Activated CD8-positive, alpha-beta T cell treated with anti-CD3 and anti-CD28 coated beads, Interleukin-2, amount 10 ng/mL, durations not matched to agents 7 days and 5 days (primary cell): ENCODE measurements around the gene DCAF4. TPM values are rescaled to one million over a fixed set of nuclear protein-coding genes. Genes with fewer than 3 reads are reported as not detected.

Source experiments
- ATAC-seq: fragments of 150-1000 bp; cut with Tn5 transposase; one replicate; pipeline ENCODE4 v1.10.0; 2021; ENCODE audit warnings: moderate library complexity
- CTCF ChIA-PET: fragments of 350-600 bp; sonication (Branson Sonifier 250); formaldehyde crosslinking; loops from one replicate; lab custom pipeline; 2021; ENCODE audit warnings: antibody characterized with exemption; lab: Charles Lee
- POLR2A ChIA-PET: fragments of 350-600 bp; sonication (Branson Sonifier 250); formaldehyde crosslinking; loops from one replicate; lab custom pipeline; 2021; ENCODE audit warnings: antibody characterized with exemption; lab: Charles Lee
- DNase-seq: peaks from one replicate; pipeline ENCODE4 v3.0.0-alpha.2; 2020
- H3K27ac Mint-ChIP-seq: one replicate; pipeline ENCODE4 v1.8.0; 2021; ENCODE audit warnings: mild to moderate bottlenecking, mixed read lengths
- H3K27me3 Mint-ChIP-seq: one replicate; pipeline ENCODE4 v1.8.0; 2021; ENCODE audit warnings: low read depth, mixed read lengths
- H3K36me3 Mint-ChIP-seq: one replicate; pipeline ENCODE4 v1.8.0; 2021; ENCODE audit warnings: low read depth, mixed read lengths
- H3K4me1 Mint-ChIP-seq: one replicate; pipeline ENCODE4 v1.8.0; 2021; ENCODE audit warnings: low read depth, mixed read lengths
- H3K4me3 Mint-ChIP-seq: one replicate; pipeline ENCODE4 v1.8.0; 2021; ENCODE audit warnings: mild to moderate bottlenecking, mixed read lengths
- H3K9me3 Mint-ChIP-seq: one replicate; pipeline ENCODE4 v1.8.0; 2022; ENCODE audit warnings: mixed read lengths; ENCODE audit not compliant: insufficient read depth
- total RNA-seq, 2 experiments: library from RNA; stranded (reverse); gene quantifications; one replicate each; pipeline ENCODE4 v1.2.3, GENCODE V29; 2021

DCAF4 gene
- total RNA-seq, 2 experiments from 2014 or later: 17.5 to 18.1 TPM

GRCh38 chr14:72884386-72884785 lies 41.9 kb upstream of the DCAF4 start:
- ChIA-PET POLR2A (interaction anchor here (0.8 kb wide), 1 partner anchor 14 kb away, joined by 3 read pairs; no protein-coding TSS in a partner anchor), CTCF (interaction anchor here (1.3 to 1.7 kb wide), 4 partner anchors 10 to 370 kb away, joined by 3 to 11 read pairs (median 4); partner anchors contain the start of gene DPF3)
- DNase-seq (no peak), ATAC-seq (peak; percentile 26)
- H3K4me1 Mint-ChIP-seq: peaks cover 70% of the 10 kb centered on the region
- peaks cover 12% of the 10 kb centered on the region for H3K9me3 Mint-ChIP-seq
- H3K4me3 Mint-ChIP-seq: no peak overlapping the region
- peak overlapping the region; percentile 67 for H3K27ac Mint-ChIP-seq
- peaks cover 25% of the 10 kb centered on the region for H3K27me3 Mint-ChIP-seq
- peaks cover 49% of the 10 kb centered on the region for H3K36me3 Mint-ChIP-seq

- peaks cover 32% of the 10 kb centered on the region for H3K36me3 Mint-ChIP-seq
- peaks cover 55% of the 10 kb centered on the region for H3K4me1 Mint-ChIP-seq
- POLR2A ChIA-PET: no interaction called here
- CTCF ChIA-PET: no interaction called here
- no peak overlapping the region for H3K4me3 Mint-ChIP-seq
- H3K9me3 Mint-ChIP-seq: peaks cover 12% of the 10 kb centered on the region
- ATAC-seq: no peak
- DNase-seq: no peak
- peaks cover 44% of the 10 kb centered on the region for H3K27me3 Mint-ChIP-seq
- H3K27ac Mint-ChIP-seq: no peak overlapping the region
Measured at GRCh38 chr14:72887514-72887913, 38.8 kb upstream of the DCAF4 start.

GRCh38 chr14:72888192-72888591 lies 38.1 kb upstream of the DCAF4 start:
- no peak for DNase-seq
- H3K4me3 Mint-ChIP-seq: no peak overlapping the region
- no peak for ATAC-seq
- CTCF ChIA-PET: interaction anchor here (1.0 kb wide), 1 partner anchor 372 kb away, joined by 4 read pairs; no protein-coding TSS in a partner anchor
- peaks cover 47% of the 10 kb centered on the region for H3K27me3 Mint-ChIP-seq
- no peak overlapping the region for H3K27ac Mint-ChIP-seq
- peaks cover 51% of the 10 kb centered on the region for H3K4me1 Mint-ChIP-seq
- H3K9me3 Mint-ChIP-seq: peaks cover 12% of the 10 kb centered on the region
- H3K36me3 Mint-ChIP-seq: peaks cover 29% of the 10 kb centered on the region
- POLR2A ChIA-PET: no interaction called here

GRCh38 chr14:72888636-72889201 lies 37.5 kb upstream of the DCAF4 start:
- CTCF ChIA-PET: interaction anchor here (1.0 kb wide), 1 partner anchor 372 kb away, joined by 4 read pairs; no protein-coding TSS in a partner anchor
- Mint-ChIP-seq H3K4me3 (no peak overlapping the region), H3K36me3 (peaks cover 24% of the 10 kb centered on the region), H3K9me3 (peaks cover 12% of the 10 kb centered on the region), H3K27ac (no peak overlapping the region), H3K4me1 (peaks cover 46% of the 10 kb centered on the region), H3K27me3 (peaks cover 47% of the 10 kb centered on the region)
- no peak for DNase-seq
- POLR2A ChIA-PET: no interaction called here
- ATAC-seq: no peak

GRCh38 chr14:72889366-72889765 lies 36.9 kb upstream of the DCAF4 start:
- POLR2A ChIA-PET: no interaction called here
- peaks cover 49% of the 10 kb centered on the region for H3K27me3 Mint-ChIP-seq

GRCh38 chr14:72891666-72892102 lies 34.6 kb upstream of the DCAF4 start:
- CTCF ChIA-PET: interaction anchor here (0.9 to 1.5 kb wide), 7 partner anchors 12 to 415 kb away, joined by 3 to 7 read pairs (median 4); no protein-coding TSS in a partner anchor
- ATAC-seq (no peak), DNase-seq (no peak)
- H3K36me3 Mint-ChIP-seq: peaks cover 10% of the 10 kb centered on the region
- POLR2A ChIA-PET: no interaction called here
- H3K4me3 Mint-ChIP-seq: peak overlapping the region; percentile 90
- peaks cover 58% of the 10 kb centered on the region for H3K27me3 Mint-ChIP-seq
- H3K27ac Mint-ChIP-seq: no peak overlapping the region
- peaks cover 49% of the 10 kb centered on the region for H3K4me1 Mint-ChIP-seq
- H3K9me3 Mint-ChIP-seq: peaks cover 2% of the 10 kb centered on the region

More at GRCh38 chr14:72889366-72889765, 36.9 kb upstream of the DCAF4 start:
- Mint-ChIP-seq H3K9me3 (peaks cover 12% of the 10 kb centered on the region), H3K27ac (no peak overlapping the region), H3K4me1 (peaks cover 43% of the 10 kb centered on the region), H3K36me3 (peaks cover 21% of the 10 kb centered on the region), H3K4me3 (no peak overlapping the region)
- DNase-seq (no peak), ATAC-seq (no peak)
- CTCF ChIA-PET: interaction anchor here (1.0 kb wide), 1 partner anchor 373 kb away, joined by 4 read pairs; no protein-coding TSS in a partner anchor

GRCh38 chr14:72892103-72892878 lies 34.0 kb upstream of the DCAF4 start:
- Mint-ChIP-seq H3K27me3 (peaks cover 61% of the 10 kb centered on the region), H3K36me3 (peaks cover 5% of the 10 kb centered on the region), H3K4me1 (peaks cover 49% of the 10 kb centered on the region), H3K27ac (peak overlapping the region; percentile 81), H3K9me3 (no peaks in the 10 kb centered on the region), H3K4me3 (peak overlapping the region; percentile 90)
- POLR2A ChIA-PET: interaction anchor here (0.8 kb wide), 1 partner anchor 232 kb away, joined by 3 read pairs; no protein-coding TSS in a partner anchor
- peak; percentile 56 for DNase-seq
- ATAC-seq: no peak
- CTCF ChIA-PET: interaction anchor here (0.9 to 1.4 kb wide), 3 partner anchors 13 to 416 kb away, joined by 3 to 4 read pairs (median 3); no protein-coding TSS in a partner anchor

- peaks cover 59% of the 10 kb centered on the region for H3K27me3 Mint-ChIP-seq
- peak overlapping the region; percentile 81 for H3K27ac Mint-ChIP-seq
- H3K4me1 Mint-ChIP-seq: peaks cover 44% of the 10 kb centered on the region
- POLR2A ChIA-PET: interaction anchor here (0.8 to 1.1 kb wide), 2 partner anchors 233 to 316 kb away, joined by 3 read pairs; no protein-coding TSS in a partner anchor
- H3K4me3 Mint-ChIP-seq: peak overlapping the region; percentile 90
- H3K9me3 Mint-ChIP-seq: no peaks in the 10 kb centered on the region
- ATAC-seq (peak; percentile 24), DNase-seq (peak; percentile 49)
- CTCF ChIA-PET: interaction anchor here (1.0 to 2.6 kb wide), 6 partner anchors 9 to 383 kb away, joined by 3 to 24 read pairs (median 4); no protein-coding TSS in a partner anchor
- peaks cover 3% of the 10 kb centered on the region for H3K36me3 Mint-ChIP-seq
Measured at GRCh38 chr14:72892879-72893635, 33.2 kb upstream of the DCAF4 start.

GRCh38 chr14:72893636-72894322 lies 32.5 kb upstream of the DCAF4 start, which contains the start of gene DPF3:
Gene DPF3, minus strand, starts transcription at chr14:72894101. Its CDS starts 13 bp downstream, at chr14:72894088.
- Mint-ChIP-seq H3K4me1 (peaks cover 37% of the 10 kb centered on the region), H3K4me3 (peak within 1 kb of the TSS; percentile 97), H3K27me3 (peaks cover 56% of the 10 kb centered on the region), H3K9me3 (no peaks in the 10 kb centered on the region), H3K36me3 (peaks cover 3% of the 10 kb centered on the region), H3K27ac (peak within 1 kb of the TSS; percentile 76)
- ChIA-PET CTCF (interaction anchor here (0.9 to 2.6 kb wide), 7 partner anchors 10 to 432 kb away, joined by 3 to 24 read pairs (median 4); no protein-coding TSS in a partner anchor), POLR2A (interaction anchor here (0.6 to 1.1 kb wide), 3 partner anchors 317 to 456 kb away, joined by 3 read pairs; no protein-coding TSS in a partner anchor)
- DNase-seq: peak; percentile 97
- ATAC-seq: peak; percentile 98

GRCh38 chr14:72894323-72894622 lies 32.0 kb upstream of the DCAF4 start:
- peaks cover 34% of the 10 kb centered on the region for H3K4me1 Mint-ChIP-seq

More at GRCh38 chr14:72894323-72894622, 32.0 kb upstream of the DCAF4 start:
- H3K27ac Mint-ChIP-seq: peak overlapping the region; percentile 76
- peaks cover 53% of the 10 kb centered on the region for H3K27me3 Mint-ChIP-seq
- ChIA-PET POLR2A (interaction anchor here (0.6 to 1.1 kb wide), 3 partner anchors 318 to 456 kb away, joined by 3 read pairs; no protein-coding TSS in a partner anchor), CTCF (interaction anchor here (0.9 to 2.6 kb wide), 6 partner anchors 10 to 432 kb away, joined by 3 to 24 read pairs (median 6); no protein-coding TSS in a partner anchor)
- H3K36me3 Mint-ChIP-seq: peaks cover 3% of the 10 kb centered on the region
- no peak for DNase-seq
- ATAC-seq: no peak
- H3K4me3 Mint-ChIP-seq: peak overlapping the region; percentile 97
- H3K9me3 Mint-ChIP-seq: no peaks in the 10 kb centered on the region
